Activated naive CD8-positive, alpha-beta T cell treated with anti-CD3 and anti-CD28 coated beads, Interleukin-2, amount 10 ng/mL, durations not matched to agents 7 days and 5 days (primary cell): ENCODE measurements around the gene TSC2. TPM values are rescaled to one million over a fixed set of nuclear protein-coding genes. Genes with fewer than 3 reads are reported as not detected.
"Not testable (repeated sequence)": the region's sequence is repeated elsewhere in the genome, so short reads cannot be mapped to it uniquely, and the experiment has no call there.

Experiments
- ATAC-seq: fragments of 150-1000 bp; cut with Tn5 transposase; one replicate; pipeline ENCODE4 v1.10.0; 2021; ENCODE audit warnings: low read depth, moderate library complexity
- POLR2A ChIA-PET: fragments of 350-600 bp; sonication (Branson Sonifier 250); formaldehyde crosslinking; loops from one replicate; lab custom pipeline; 2021; ENCODE audit warnings: antibody characterized with exemption; lab: Charles Lee
- DNase-seq: peaks from one replicate; pipeline ENCODE4 v3.0.0; 2021
- H3K27ac Mint-ChIP-seq: one replicate; pipeline ENCODE4 v1.8.0; 2022; ENCODE audit warnings: mild to moderate bottlenecking, mixed read lengths
- H3K27me3 Mint-ChIP-seq: one replicate; pipeline ENCODE4 v1.8.0; 2022; ENCODE audit warnings: mild to moderate bottlenecking, moderate library complexity, mixed read lengths
- H3K36me3 Mint-ChIP-seq: one replicate; pipeline ENCODE4 v1.8.0; 2021; ENCODE audit warnings: mild to moderate bottlenecking, mixed read lengths
- H3K4me1 Mint-ChIP-seq: one replicate; pipeline ENCODE4 v1.8.0; 2021; ENCODE audit warnings: mixed read lengths
- H3K4me3 Mint-ChIP-seq: one replicate; pipeline ENCODE4 v1.8.0; 2022; ENCODE audit warnings: mild to moderate bottlenecking, moderate library complexity, mixed read lengths
- H3K9me3 Mint-ChIP-seq: one replicate; pipeline ENCODE4 v1.8.0; 2021; ENCODE audit warnings: mixed read lengths
- total RNA-seq, 2 experiments: library from RNA; stranded (reverse); gene quantifications; one replicate each; pipeline ENCODE4 v1.2.3, GENCODE V29; 2021

Gene TSC2
- total RNA-seq, 2 experiments from 2014 or later = 113 to 125 TPM

GRCh38 chr16:2109271-2109580, 61.4 kb downstream of the TSC2 start:
- H3K27ac Mint-ChIP-seq, H3K27me3 Mint-ChIP-seq, DNase-seq, H3K4me1 Mint-ChIP-seq, ATAC-seq, H3K4me3 Mint-ChIP-seq, H3K9me3 Mint-ChIP-seq, POLR2A ChIA-PET, H3K36me3 Mint-ChIP-seq: not testable (repeated sequence)

- H3K9me3 Mint-ChIP-seq, H3K4me3 Mint-ChIP-seq, DNase-seq, ATAC-seq, H3K36me3 Mint-ChIP-seq, POLR2A ChIA-PET, H3K4me1 Mint-ChIP-seq, H3K27ac Mint-ChIP-seq, H3K27me3 Mint-ChIP-seq: not testable (repeated sequence)
Measured at GRCh38 chr16:2109872-2110271, 62.1 kb downstream of the TSC2 start.

- H3K4me1 Mint-ChIP-seq, H3K27me3 Mint-ChIP-seq, H3K9me3 Mint-ChIP-seq, POLR2A ChIA-PET, H3K27ac Mint-ChIP-seq, H3K36me3 Mint-ChIP-seq, DNase-seq, ATAC-seq, H3K4me3 Mint-ChIP-seq: not testable (repeated sequence)
Measured at GRCh38 chr16:2110332-2111008, 62.7 kb downstream of the TSC2 start.

GRCh38 chr16:2111009-2111353, 63.2 kb downstream of the TSC2 start:
- H3K36me3 Mint-ChIP-seq, POLR2A ChIA-PET, ATAC-seq, H3K9me3 Mint-ChIP-seq, H3K27ac Mint-ChIP-seq, H3K4me3 Mint-ChIP-seq, DNase-seq, H3K27me3 Mint-ChIP-seq, H3K4me1 Mint-ChIP-seq: not testable (repeated sequence)

- H3K4me3 Mint-ChIP-seq, H3K4me1 Mint-ChIP-seq, H3K27me3 Mint-ChIP-seq, H3K9me3 Mint-ChIP-seq, H3K27ac Mint-ChIP-seq, H3K36me3 Mint-ChIP-seq, POLR2A ChIA-PET, ATAC-seq, DNase-seq: not testable (repeated sequence)
Measured at GRCh38 chr16:2111412-2112335, 63.9 kb downstream of the TSC2 start.

- DNase-seq, H3K4me1 Mint-ChIP-seq: not testable (repeated sequence)
Measured at GRCh38 chr16:2112539-2113106, 64.8 kb downstream of the TSC2 start.

GRCh38 chr16:2114225-2114624, 66.4 kb downstream of the TSC2 start:
- H3K27me3 Mint-ChIP-seq, H3K36me3 Mint-ChIP-seq, H3K9me3 Mint-ChIP-seq, POLR2A ChIA-PET, ATAC-seq, H3K4me3 Mint-ChIP-seq, H3K27ac Mint-ChIP-seq, DNase-seq, H3K4me1 Mint-ChIP-seq: not testable (repeated sequence)

More at GRCh38 chr16:2112539-2113106, 64.8 kb downstream of the TSC2 start:
- ATAC-seq, H3K36me3 Mint-ChIP-seq, POLR2A ChIA-PET, H3K9me3 Mint-ChIP-seq, H3K27me3 Mint-ChIP-seq, H3K4me3 Mint-ChIP-seq, H3K27ac Mint-ChIP-seq: not testable (repeated sequence)

GRCh38 chr16:2114885-2115590, 67.3 kb downstream of the TSC2 start:
- H3K36me3 Mint-ChIP-seq, H3K27me3 Mint-ChIP-seq, H3K4me1 Mint-ChIP-seq, DNase-seq, POLR2A ChIA-PET, H3K9me3 Mint-ChIP-seq, H3K27ac Mint-ChIP-seq, H3K4me3 Mint-ChIP-seq, ATAC-seq: not testable (repeated sequence)

GRCh38 chr16:2115591-2115973, 67.8 kb downstream of the TSC2 start:
- POLR2A ChIA-PET = no interaction called here
- ATAC-seq (no peak), DNase-seq (no peak)
- H3K4me1 Mint-ChIP-seq = no peaks in the 10 kb centered on the region
- H3K9me3 Mint-ChIP-seq = no peaks in the 10 kb centered on the region
- H3K27me3 Mint-ChIP-seq = no peaks in the 10 kb centered on the region
- H3K4me3 Mint-ChIP-seq = no peak overlapping the region
- H3K36me3 Mint-ChIP-seq = peaks cover 1% of the 10 kb centered on the region
- no peak overlapping the region for H3K27ac Mint-ChIP-seq

GRCh38 chr16:2116428-2116827, 68.6 kb downstream of the TSC2 start:
- H3K4me3 Mint-ChIP-seq, DNase-seq, H3K9me3 Mint-ChIP-seq, H3K4me1 Mint-ChIP-seq, H3K27me3 Mint-ChIP-seq, POLR2A ChIA-PET, H3K36me3 Mint-ChIP-seq, H3K27ac Mint-ChIP-seq, ATAC-seq: not testable (repeated sequence)

- H3K4me1 Mint-ChIP-seq, H3K36me3 Mint-ChIP-seq, ATAC-seq, POLR2A ChIA-PET, H3K27ac Mint-ChIP-seq, H3K27me3 Mint-ChIP-seq, H3K4me3 Mint-ChIP-seq, H3K9me3 Mint-ChIP-seq, DNase-seq: not testable (repeated sequence)
Measured at GRCh38 chr16:2117341-2117740, 69.6 kb downstream of the TSC2 start.

- H3K36me3 Mint-ChIP-seq, H3K4me1 Mint-ChIP-seq, H3K4me3 Mint-ChIP-seq, ATAC-seq, POLR2A ChIA-PET, DNase-seq, H3K9me3 Mint-ChIP-seq, H3K27me3 Mint-ChIP-seq, H3K27ac Mint-ChIP-seq: not testable (repeated sequence)
Measured at GRCh38 chr16:2117960-2118722, 70.4 kb downstream of the TSC2 start.

GRCh38 chr16:2121325-2121724, 73.5 kb downstream of the TSC2 start:
- H3K36me3 Mint-ChIP-seq, DNase-seq, H3K27ac Mint-ChIP-seq, H3K4me3 Mint-ChIP-seq, ATAC-seq, H3K27me3 Mint-ChIP-seq, POLR2A ChIA-PET, H3K4me1 Mint-ChIP-seq, H3K9me3 Mint-ChIP-seq: not testable (repeated sequence)
